ENCODE data around the gene HOXD13.

The HOXD13 gene

DNA sequence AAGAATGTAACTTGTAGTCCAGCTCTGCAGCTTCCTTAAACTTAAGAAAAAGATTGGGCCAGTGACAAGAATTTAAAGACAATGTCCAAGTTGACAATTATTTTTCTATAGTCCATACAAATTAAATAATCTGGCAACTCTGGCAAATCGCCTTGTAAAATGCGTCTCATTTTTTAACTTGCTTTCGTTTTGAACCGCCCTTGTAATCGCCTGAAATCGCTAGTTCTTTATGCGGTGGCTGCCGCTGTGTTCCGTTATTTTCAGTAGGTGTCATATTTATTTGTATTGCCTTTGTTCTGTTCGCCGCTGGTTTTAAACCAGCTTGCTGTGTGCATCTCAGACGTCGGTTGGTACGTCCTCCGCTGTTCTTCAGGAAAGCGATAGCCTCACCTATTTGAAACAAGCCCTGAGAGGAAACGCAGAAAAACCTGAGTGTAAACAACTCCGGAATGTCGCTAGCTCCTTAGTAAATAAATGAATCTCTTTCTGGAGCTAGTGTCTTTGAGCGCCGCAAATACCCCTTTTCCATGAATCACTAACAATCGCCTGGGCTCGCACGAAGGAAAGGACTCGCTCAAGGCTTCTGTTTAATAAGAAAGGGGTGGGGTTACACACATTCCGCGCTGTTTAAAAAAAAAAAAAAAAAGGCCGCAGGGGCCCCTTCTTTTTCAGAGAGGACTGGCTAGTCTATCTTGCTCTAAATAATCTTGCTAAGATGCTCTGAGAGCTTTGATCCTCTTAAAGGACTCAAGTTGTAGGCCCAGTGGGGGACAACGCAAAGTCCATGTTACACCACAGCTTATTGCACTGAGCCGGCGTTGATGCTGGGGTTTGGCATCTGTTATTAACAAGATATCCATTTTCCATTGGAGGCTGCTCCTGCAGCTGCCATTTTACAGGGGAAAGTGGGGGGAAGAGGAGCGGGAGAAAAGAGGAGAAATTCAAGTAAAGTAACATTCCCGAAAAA lies 40.0 kb downstream of the HOXD13 start:
- Mint-ChIP-seq H3K27ac (no peak overlapping the region), H3K36me3 (ENCODE audit: low read depth) (no peaks in the 10 kb centered on the region), H3K4me1 (ENCODE audit: low read depth) (peaks cover 37% of the 10 kb centered on the region)

GRCh38 chr2:176133389-176133788 lies 40.9 kb downstream of the HOXD13 start:
- H3K4me1 Mint-ChIP-seq (ENCODE audit: low read depth): peaks cover 34% of the 10 kb centered on the region

More for the DNA sequence above, 40.0 kb downstream of the HOXD13 start:
- Mint-ChIP-seq H3K27me3 (peaks cover 87% of the 10 kb centered on the region), H3K9me3 (no peaks in the 10 kb centered on the region), H3K4me3 (peak overlapping the region; percentile 53)
- DNase-seq: peak; percentile 31

DNA sequence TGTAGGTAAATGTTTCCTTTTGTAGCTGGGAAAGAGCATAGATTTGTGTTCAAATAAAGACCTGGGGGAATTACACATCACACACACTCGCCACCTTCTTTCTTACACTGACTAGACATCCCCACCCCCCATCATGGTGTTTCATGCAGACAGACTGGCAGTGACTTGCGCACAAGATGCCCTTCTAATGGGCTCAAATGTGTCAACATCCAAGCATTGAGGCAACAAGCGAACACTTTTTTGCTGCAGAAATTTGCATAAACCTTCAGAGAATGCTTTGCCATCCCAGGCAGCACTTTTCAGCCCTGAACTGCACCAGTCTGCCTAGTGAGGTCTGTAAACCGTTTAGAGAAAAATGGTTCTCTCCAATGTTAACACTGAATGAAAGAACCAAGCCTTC lies 41.5 kb downstream of the HOXD13 start:
- no peak for DNase-seq
- Mint-ChIP-seq H3K27ac (no peak overlapping the region), H3K4me1 (ENCODE audit: low read depth) (peaks cover 33% of the 10 kb centered on the region), H3K9me3 (no peaks in the 10 kb centered on the region), H3K36me3 (ENCODE audit: low read depth) (no peaks in the 10 kb centered on the region), H3K4me3 (no peak overlapping the region), H3K27me3 (peaks cover 87% of the 10 kb centered on the region)

More at GRCh38 chr2:176133389-176133788, 40.9 kb downstream of the HOXD13 start:
- H3K9me3 Mint-ChIP-seq: no peaks in the 10 kb centered on the region
- no peak overlapping the region for H3K4me3 Mint-ChIP-seq
- peaks cover 87% of the 10 kb centered on the region for H3K27me3 Mint-ChIP-seq
- H3K27ac Mint-ChIP-seq: no peak overlapping the region
- DNase-seq: no peak
- no peaks in the 10 kb centered on the region for H3K36me3 Mint-ChIP-seq (ENCODE audit: low read depth)

DNA sequence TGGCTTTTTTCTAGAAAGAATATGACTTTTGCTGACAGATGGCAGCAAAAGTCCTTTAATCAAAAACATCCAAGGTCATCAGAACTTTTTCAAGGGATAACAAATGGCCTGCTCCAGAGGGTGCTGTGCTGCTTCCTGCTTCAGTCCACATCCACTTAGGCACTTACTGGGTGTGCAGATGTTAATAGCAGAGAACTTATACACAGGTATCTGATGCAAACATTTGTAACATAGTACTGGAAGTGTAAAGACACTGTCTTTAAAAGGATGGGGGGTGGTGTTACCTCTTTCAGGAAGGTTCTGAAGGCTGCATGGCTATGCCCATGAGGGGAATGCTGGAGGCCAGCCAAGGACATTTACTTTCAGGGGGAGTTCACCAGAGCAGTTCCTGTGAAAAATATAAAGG lies 42.5 kb downstream of the HOXD13 start:
- Mint-ChIP-seq H3K27me3 (peaks cover 90% of the 10 kb centered on the region), H3K4me1 (ENCODE audit: low read depth) (peaks cover 38% of the 10 kb centered on the region), H3K27ac (no peak overlapping the region), H3K36me3 (ENCODE audit: low read depth) (no peaks in the 10 kb centered on the region), H3K9me3 (no peaks in the 10 kb centered on the region), H3K4me3 (no peak overlapping the region)
- DNase-seq: no peak

DNA sequence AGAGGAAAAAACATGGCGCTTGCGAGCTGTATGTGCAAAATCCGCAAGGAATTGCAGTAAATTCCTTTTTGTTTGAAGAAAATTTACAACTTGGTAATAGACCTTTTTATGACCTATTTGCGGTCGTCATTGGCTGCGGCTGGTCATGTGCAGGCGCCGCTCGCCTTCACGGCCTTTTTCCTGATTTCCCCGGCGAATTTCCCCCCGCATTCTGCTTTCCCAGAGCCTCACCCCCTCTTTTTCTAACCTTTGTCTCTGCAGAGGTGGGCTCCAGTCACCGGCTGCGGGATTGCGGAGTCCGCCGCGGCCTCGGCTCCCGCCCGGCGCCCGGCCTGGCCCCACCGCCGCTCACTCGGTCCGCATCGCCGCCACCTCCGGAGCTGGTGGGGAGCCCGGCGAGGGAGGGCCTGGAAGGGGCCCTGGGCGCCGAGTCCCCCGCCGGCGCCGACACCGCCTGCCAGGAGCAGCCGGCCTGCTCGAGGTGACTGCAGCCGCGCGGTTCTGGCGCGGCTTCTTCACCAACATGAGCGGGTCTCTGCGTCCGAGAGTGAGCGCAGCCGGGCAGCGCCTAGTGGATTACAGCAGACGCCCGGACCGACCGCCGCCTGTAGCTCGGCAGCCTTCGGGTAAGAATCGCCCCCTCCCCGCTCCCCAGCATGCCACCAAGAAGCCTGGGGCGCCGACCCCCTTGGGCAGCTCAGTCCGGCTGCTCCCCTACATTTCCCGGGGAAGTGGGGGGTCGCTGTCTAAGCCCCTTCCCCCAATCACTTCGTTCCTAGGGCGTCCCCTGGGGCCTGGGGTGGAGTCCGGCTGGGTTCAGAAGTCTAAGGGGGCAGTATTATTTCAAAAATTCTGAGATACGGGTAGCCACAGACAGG lies 44.1 kb downstream of the HOXD13 start:
- Mint-ChIP-seq H3K4me1 (ENCODE audit: low read depth) (peaks cover 36% of the 10 kb centered on the region), H3K27ac (no peak overlapping the region), H3K9me3 (no peaks in the 10 kb centered on the region), H3K27me3 (peaks cover 92% of the 10 kb centered on the region), H3K36me3 (ENCODE audit: low read depth) (no peaks in the 10 kb centered on the region), H3K4me3 (peak overlapping the region; percentile 47)
- peak; percentile 33 for DNase-seq

DNA sequence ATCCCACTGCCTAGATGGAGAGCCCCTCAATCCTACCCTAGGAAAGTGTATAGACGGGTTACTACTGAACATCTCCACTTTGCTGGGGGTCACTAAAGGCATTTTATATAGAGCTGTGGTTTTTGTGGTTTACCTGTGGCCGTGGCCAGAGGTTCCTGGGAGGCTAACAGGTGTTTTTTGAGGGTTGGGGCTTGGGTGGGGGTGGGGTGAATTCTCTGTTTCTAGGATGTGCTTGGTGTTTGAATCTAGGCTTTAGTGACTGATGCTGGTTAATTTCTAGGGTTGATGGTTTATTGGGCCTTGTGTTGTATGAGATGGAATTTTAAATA lies 44.7 kb downstream of the HOXD13 start:
- Mint-ChIP-seq H3K36me3 (ENCODE audit: low read depth) (no peaks in the 10 kb centered on the region), H3K4me1 (ENCODE audit: low read depth) (peaks cover 32% of the 10 kb centered on the region), H3K27me3 (peaks cover 94% of the 10 kb centered on the region), H3K4me3 (no peak overlapping the region), H3K27ac (no peak overlapping the region), H3K9me3 (no peaks in the 10 kb centered on the region)
- DNase-seq: no peak

GRCh38 chr2:176137906-176138305 lies 45.4 kb downstream of the HOXD13 start:
- Mint-ChIP-seq H3K36me3 (ENCODE audit: low read depth) (no peaks in the 10 kb centered on the region), H3K27me3 (peaks cover 95% of the 10 kb centered on the region), H3K27ac (no peak overlapping the region), H3K4me3 (no peak overlapping the region), H3K9me3 (no peaks in the 10 kb centered on the region), H3K4me1 (ENCODE audit: low read depth) (peaks cover 29% of the 10 kb centered on the region)
- DNase-seq: no peak

DNA sequence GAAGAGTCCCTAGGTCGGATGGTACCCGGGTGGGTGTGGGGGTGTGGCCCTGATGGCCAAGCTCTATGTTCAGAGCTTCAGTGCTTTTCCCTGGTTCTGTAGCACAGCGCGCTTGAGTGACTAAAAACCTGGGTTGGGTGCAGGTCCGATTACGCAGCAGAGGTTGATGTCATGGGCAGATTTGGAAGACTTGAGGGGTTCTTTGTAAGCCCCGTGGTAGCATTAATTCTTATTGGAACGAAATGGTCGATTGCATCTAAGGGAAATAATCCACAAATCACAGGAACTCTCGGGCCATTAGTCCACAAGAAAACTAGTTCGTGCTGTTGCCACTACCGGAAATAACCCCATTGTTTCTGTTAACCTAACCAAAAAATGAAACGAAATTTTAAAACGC lies 46.0 kb downstream of the HOXD13 start:
- Mint-ChIP-seq H3K36me3 (ENCODE audit: low read depth) (no peaks in the 10 kb centered on the region), H3K27me3 (peaks cover 95% of the 10 kb centered on the region), H3K27ac (no peak overlapping the region), H3K9me3 (no peaks in the 10 kb centered on the region), H3K4me1 (ENCODE audit: low read depth) (peaks cover 29% of the 10 kb centered on the region), H3K4me3 (no peak overlapping the region)
- DNase-seq: no peak

DNA sequence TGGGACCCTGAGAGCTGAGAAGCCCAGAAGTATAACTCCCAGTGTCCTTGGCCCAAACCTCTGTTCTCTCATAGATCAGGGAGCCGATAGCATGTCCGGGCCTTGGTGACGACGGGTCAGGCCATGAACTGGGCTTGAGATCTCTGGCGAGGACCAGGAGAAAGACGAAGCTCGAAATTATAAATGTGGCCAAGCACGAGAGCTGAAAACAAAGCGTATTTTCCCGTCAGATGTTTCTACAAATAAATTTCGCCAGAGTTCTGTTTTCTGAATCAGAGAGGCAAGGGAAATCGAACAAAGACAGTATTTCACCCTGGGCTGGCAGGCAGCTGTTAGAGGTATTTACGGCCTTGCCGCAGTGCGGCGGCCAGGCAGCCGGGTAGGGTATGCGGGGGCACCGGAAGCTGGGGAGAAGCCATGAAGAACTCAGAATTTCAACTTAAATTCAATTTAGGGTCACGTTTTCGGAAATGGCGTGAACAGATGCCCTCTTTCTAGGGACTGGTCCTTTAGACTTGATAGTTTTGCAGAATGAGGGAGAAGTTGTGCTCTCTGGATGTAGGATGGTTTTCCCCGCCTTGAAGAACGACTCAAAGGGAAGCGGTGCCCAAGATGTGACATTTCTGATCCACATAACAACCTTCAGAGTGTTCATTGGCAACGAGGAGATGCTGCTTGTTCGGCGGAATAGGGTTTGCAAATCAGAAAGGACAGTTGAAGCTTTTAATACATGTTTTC lies 46.6 kb downstream of the HOXD13 start:
- Mint-ChIP-seq H3K36me3 (ENCODE audit: low read depth) (no peaks in the 10 kb centered on the region), H3K9me3 (no peaks in the 10 kb centered on the region), H3K4me1 (ENCODE audit: low read depth) (peaks cover 29% of the 10 kb centered on the region), H3K27ac (no peak overlapping the region), H3K4me3 (peak overlapping the region; percentile 27), H3K27me3 (peaks cover 95% of the 10 kb centered on the region)
- peak; percentile 26 for DNase-seq

DNA sequence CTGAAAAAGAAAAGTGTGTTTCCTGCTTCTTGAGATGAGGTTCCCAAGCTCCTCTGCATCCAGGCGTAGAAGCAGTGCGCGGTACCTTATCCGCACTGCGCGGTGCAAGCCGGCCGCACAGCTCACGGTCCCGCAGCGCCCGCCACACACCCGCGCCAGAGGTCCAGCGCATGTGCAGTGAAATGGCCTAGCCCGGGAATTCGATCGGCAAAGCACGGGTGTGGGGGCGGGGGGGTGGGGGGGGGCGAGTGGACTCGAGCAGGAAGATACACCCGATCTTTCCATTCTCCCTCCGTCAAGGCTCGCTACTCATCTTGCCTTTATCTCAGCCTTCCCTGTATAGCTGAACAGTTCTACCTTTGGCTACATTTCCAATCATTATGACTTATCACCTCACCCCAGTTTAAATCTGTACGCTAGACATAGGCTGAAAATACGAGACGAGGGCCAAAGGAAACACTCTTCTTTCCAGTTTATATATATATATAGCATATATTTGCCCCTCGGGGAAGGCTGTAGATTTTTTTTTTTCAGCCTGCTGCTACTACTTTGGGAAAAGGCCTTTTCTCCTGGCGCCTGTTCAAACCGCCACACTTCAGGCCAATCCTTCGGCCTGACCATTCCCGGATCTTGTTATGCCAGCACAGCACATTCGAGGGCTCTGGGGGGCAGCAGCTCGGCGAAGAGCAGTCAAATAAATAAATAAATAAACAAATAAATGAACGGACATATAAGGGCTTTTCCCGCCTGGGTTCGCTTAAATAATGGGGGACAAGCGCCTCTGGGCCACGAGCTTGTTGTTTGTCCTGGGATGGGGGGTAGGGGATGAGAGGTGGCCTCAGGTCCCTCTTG lies 47.4 kb downstream of the HOXD13 start:
- no peaks in the 10 kb centered on the region for H3K9me3 Mint-ChIP-seq
- H3K27me3 Mint-ChIP-seq: peaks cover 93% of the 10 kb centered on the region
- H3K36me3 Mint-ChIP-seq (ENCODE audit: low read depth): no peaks in the 10 kb centered on the region
- H3K4me3 Mint-ChIP-seq: peak overlapping the region; percentile 51
- H3K4me1 Mint-ChIP-seq (ENCODE audit: low read depth): peaks cover 29% of the 10 kb centered on the region
- H3K27ac Mint-ChIP-seq: no peak overlapping the region
- DNase-seq: peak; percentile 22

GRCh38 chr2:176140513-176141317 lies 48.2 kb downstream of the HOXD13 start:
- Mint-ChIP-seq H3K4me1 (ENCODE audit: low read depth) (peaks cover 25% of the 10 kb centered on the region), H3K36me3 (ENCODE audit: low read depth) (no peaks in the 10 kb centered on the region), H3K4me3 (peak overlapping the region; percentile 51), H3K9me3 (no peaks in the 10 kb centered on the region), H3K27ac (no peak overlapping the region), H3K27me3 (peaks cover 93% of the 10 kb centered on the region)
- DNase-seq: peak; percentile 79

GRCh38 chr2:176142281-176142680 lies 49.8 kb downstream of the HOXD13 start:
- Mint-ChIP-seq H3K27me3 (peaks cover 94% of the 10 kb centered on the region), H3K9me3 (no peaks in the 10 kb centered on the region), H3K36me3 (ENCODE audit: low read depth) (no peaks in the 10 kb centered on the region), H3K4me3 (no peak overlapping the region), H3K27ac (no peak overlapping the region), H3K4me1 (ENCODE audit: low read depth) (peaks cover 20% of the 10 kb centered on the region)
- DNase-seq: no peak
